ENCODE measurements around the gene TMEM203. TPM values are rescaled to one million over a fixed set of nuclear protein-coding genes. Genes with fewer than 3 reads are reported as not detected.
"Not testable (repeated sequence)": the region's sequence is repeated elsewhere in the genome, so short reads cannot be mapped to it uniquely, and the experiment has no call there.

TMEM203 gene
- total RNA-seq, 2 experiments from 2014 or later = 42.9 to 58.2 TPM

GRCh38 chr9:137240841-137241489, 35.5 kb upstream of the TMEM203 start, which contains the start of gene TUBB4B:
TUBB4B (plus strand) TSS chr9:137241287; CDS start chr9:137241361, 74 bp downstream.
- CTCF ChIA-PET (ENCODE audit: unreplicated experiment) = interaction anchor here (0.6 to 1.0 kb wide), 2 partner anchors 89 to 104 kb away, joined by 3 read pairs; no protein-coding TSS in a partner anchor
- H3K9me2 ChIP-seq (ENCODE audit: insufficient read depth, low read length) = no peaks in the 10 kb centered on the region
- H3K4me1 ChIP-seq (ENCODE audit: insufficient read depth, low read length, poor library complexity, severe bottlenecking) = peaks cover 54% of the 10 kb centered on the region
- H3K36me3 ChIP-seq (ENCODE audit: insufficient read depth, low read length) = peaks cover 28% of the 10 kb centered on the region
- TF ChIP-seq EZH2phosphoT487 (IDR thresholded peaks at IDR 0.05; ENCODE audit: borderline replicate concordance, low read depth, low read length) = no peak
- TF ChIP-seq, protein P1, sequence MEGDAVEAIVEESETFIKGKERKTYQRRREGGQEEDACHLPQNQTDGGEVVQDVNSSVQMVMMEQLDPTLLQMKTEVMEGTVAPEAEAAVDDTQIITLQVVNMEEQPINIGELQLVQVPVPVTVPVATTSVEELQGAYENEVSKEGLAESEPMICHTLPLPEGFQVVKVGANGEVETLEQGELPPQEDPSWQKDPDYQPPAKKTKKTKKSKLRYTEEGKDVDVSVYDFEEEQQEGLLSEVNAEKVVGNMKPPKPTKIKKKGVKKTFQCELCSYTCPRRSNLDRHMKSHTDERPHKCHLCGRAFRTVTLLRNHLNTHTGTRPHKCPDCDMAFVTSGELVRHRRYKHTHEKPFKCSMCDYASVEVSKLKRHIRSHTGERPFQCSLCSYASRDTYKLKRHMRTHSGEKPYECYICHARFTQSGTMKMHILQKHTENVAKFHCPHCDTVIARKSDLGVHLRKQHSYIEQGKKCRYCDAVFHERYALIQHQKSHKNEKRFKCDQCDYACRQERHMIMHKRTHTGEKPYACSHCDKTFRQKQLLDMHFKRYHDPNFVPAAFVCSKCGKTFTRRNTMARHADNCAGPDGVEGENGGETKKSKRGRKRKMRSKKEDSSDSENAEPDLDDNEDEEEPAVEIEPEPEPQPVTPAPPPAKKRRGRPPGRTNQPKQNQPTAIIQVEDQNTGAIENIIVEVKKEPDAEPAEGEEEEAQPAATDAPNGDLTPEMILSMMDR (conservative IDR thresholded peaks at IDR 0.05; ENCODE audit: low read length) = no peak
- H4K20me1 ChIP-seq (ENCODE audit: insufficient read depth, low read length) = peaks cover 14% of the 10 kb centered on the region
- DNase-seq (ENCODE audit: low spot score) = peak; percentile 100
- intact Hi-C loops (cut with micrococcal nuclease; ENCODE audit: unreplicated experiment) = loop anchor here (1.0 to 2.0 kb wide), 2 partner anchors 14 to 36 kb away; partner anchors contain the start of genes NELFB and TOR4A
- no peaks in the 10 kb centered on the region for H3K9me3 ChIP-seq (ENCODE audit: low read length)
- no TSS peak for BruUV-seq (replicated peaks)
- H2AFZ ChIP-seq (ENCODE audit: low read length) = no peak within 1 kb of the TSS; the same call in 1 of the 2 replicates
- H3K4me3 ChIP-seq (ENCODE audit: low read depth, low read length, poor library complexity, severe bottlenecking) = peak within 1 kb of the TSS; percentile 98
- POLR2A ChIA-PET = interaction anchor here (0.7 to 3.3 kb wide), 11 partner anchors 14 to 234 kb away, joined by 3 to 26 read pairs (median 3); partner anchors contain the start of genes NELFB and SAPCD2
- peak within 1 kb of the TSS; percentile 99 for H3K4me2 ChIP-seq (ENCODE audit: low read length)
- H3K79me2 ChIP-seq (ENCODE audit: insufficient read depth, low read depth, low read length) = peaks cover 34% of the 10 kb centered on the region
- H3K27ac ChIP-seq (ENCODE audit: low read depth, low read length, poor library complexity, severe bottlenecking) = peak within 1 kb of the TSS; percentile 89

GRCh38 chr9:137240318-137240840, 34.9 kb upstream of the TMEM203 start:
- Histone ChIP-seq H3K4me1 (ENCODE audit: insufficient read depth, low read length, poor library complexity, severe bottlenecking) (peaks cover 60% of the 10 kb centered on the region), H3K9me3 (ENCODE audit: low read length) (no peaks in the 10 kb centered on the region), H3K36me3 (ENCODE audit: insufficient read depth, low read length) (peaks cover 28% of the 10 kb centered on the region), H3K27ac (ENCODE audit: low read depth, low read length, poor library complexity, severe bottlenecking) (peak overlapping the region; percentile 89), H2AFZ (ENCODE audit: low read length) (no peak overlapping the region; the same call in 1 of the 2 replicates), H3K4me3 (ENCODE audit: low read depth, low read length, poor library complexity, severe bottlenecking) (peak overlapping the region; percentile 80), H3K4me2 (ENCODE audit: low read length) (peak overlapping the region; percentile 75), H3K79me2 (ENCODE audit: insufficient read depth, low read depth, low read length) (peaks cover 34% of the 10 kb centered on the region), H4K20me1 (ENCODE audit: insufficient read depth, low read length) (peaks cover 14% of the 10 kb centered on the region), H3K9me2 (ENCODE audit: insufficient read depth, low read length) (no peaks in the 10 kb centered on the region)
- ChIA-PET POLR2A (interaction anchor here (0.7 to 3.3 kb wide), 11 partner anchors 15 to 235 kb away, joined by 3 to 26 read pairs (median 3); partner anchors contain the start of genes NELFB and SAPCD2), CTCF (ENCODE audit: unreplicated experiment) (interaction anchor here (0.6 to 1.0 kb wide), 2 partner anchors 89 to 104 kb away, joined by 3 read pairs; no protein-coding TSS in a partner anchor)
- intact Hi-C loops (cut with micrococcal nuclease; ENCODE audit: unreplicated experiment) = loop anchor here (2.0 kb wide), 1 partner anchor 36 kb away; the partner anchor contains the start of gene TOR4A
- TF ChIP-seq EZH2phosphoT487 (IDR thresholded peaks at IDR 0.05; ENCODE audit: borderline replicate concordance, low read depth, low read length) = no peak
- TF ChIP-seq, protein P1 (conservative IDR thresholded peaks at IDR 0.05; ENCODE audit: low read length) = 0 out of 2 replicates have a peak, but pooled peaks have one; percentile 32
- peak; percentile 74 for DNase-seq (ENCODE audit: low spot score)
- BruUV-seq (replicated peaks) = TSS peak; percentile 78

- H3K9me2 ChIP-seq (ENCODE audit: insufficient read depth, low read length); H3K9me3 ChIP-seq (ENCODE audit: low read length); BruUV-seq (replicated peaks); H2AFZ ChIP-seq (ENCODE audit: low read length); DNase-seq (ENCODE audit: low spot score): not testable (repeated sequence)
- Histone ChIP-seq H3K79me2 (ENCODE audit: insufficient read depth, low read depth, low read length) (peaks cover 34% of the 10 kb centered on the region), H3K4me3 (ENCODE audit: low read depth, low read length, poor library complexity, severe bottlenecking) (peak overlapping the region; percentile 80), H3K36me3 (ENCODE audit: insufficient read depth, low read length) (peaks cover 28% of the 10 kb centered on the region), H3K4me1 (ENCODE audit: insufficient read depth, low read length, poor library complexity, severe bottlenecking) (peaks cover 67% of the 10 kb centered on the region), H3K4me2 (ENCODE audit: low read length) (peak overlapping the region; percentile 75), H4K20me1 (ENCODE audit: insufficient read depth, low read length) (peaks cover 14% of the 10 kb centered on the region), H3K27ac (ENCODE audit: low read depth, low read length, poor library complexity, severe bottlenecking) (peak overlapping the region; percentile 89)
- POLR2A ChIA-PET = interaction anchor here (1.2 to 3.3 kb wide), 3 partner anchors 15 to 110 kb away, joined by 3 to 26 read pairs (median 4); partner anchors contain the start of gene NELFB
- CTCF ChIA-PET (ENCODE audit: unreplicated experiment) = interaction anchor here (0.7 kb wide), 1 partner anchor 392 kb away, joined by 3 read pairs; no protein-coding TSS in a partner anchor
- intact Hi-C loops (cut with micrococcal nuclease; ENCODE audit: unreplicated experiment) = loop anchor here (2.0 kb wide), 1 partner anchor 37 kb away; the partner anchor contains the start of gene TOR4A
Observed at GRCh38 chr9:137239541-137240200, 34.2 kb upstream of the TMEM203 start.
